Measurements from ENCODE around the gene GDI2.
"Not testable (repeated sequence)": the region's sequence is repeated elsewhere in the genome, so short reads cannot be mapped to it uniquely, and the experiment has no call there.

Gene GDI2

DNA sequence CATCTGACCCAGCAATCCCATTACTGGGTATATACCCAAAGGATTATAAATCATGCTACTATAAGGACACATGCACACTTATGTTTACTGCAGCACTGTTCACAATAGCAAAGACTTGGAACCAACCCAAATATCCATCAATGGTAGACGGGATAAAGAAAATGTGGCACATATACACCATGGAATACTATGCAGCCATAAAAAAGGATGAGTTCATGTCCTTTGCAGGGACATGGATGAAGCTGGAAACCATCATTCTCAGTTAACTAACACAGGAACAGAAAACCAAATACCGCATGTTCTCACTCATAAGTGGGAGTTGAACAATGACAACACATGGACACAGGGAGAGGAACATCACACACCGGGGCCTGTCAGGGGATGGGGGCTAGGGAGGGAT is 35.5 kb downstream of the GDI2 start:
- DNase-seq: not testable (repeated sequence)

GRCh38 chr10:5776881-5777197 is 36.4 kb downstream of the GDI2 start:
- DNase-seq: peak; percentile 63

- DNase-seq: no peak
Observed at GRCh38 chr10:5776136-5776880, 36.9 kb downstream of the GDI2 start.

DNA sequence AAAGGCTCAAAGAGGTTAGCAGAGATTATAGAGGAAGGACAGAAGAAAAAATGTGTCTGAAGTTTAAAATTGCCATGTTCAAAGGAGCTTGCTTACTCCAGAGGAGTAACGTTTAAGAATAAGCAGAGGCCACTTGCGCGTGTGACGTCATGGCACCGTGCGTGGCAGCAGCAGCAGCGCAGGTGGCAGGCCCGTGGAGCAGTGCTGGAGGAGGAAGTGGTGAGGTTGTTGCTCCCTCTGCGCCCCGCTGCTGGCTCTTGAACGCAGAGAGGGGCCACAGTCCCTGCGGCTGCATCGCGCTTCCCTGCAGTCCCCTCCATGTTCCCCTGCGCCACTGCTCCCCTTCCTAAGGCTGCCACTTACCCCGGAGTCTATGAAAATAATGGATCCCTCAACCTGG is 37.5 kb downstream of the GDI2 start:
- peak; percentile 46 for DNase-seq

GRCh38 chr10:5774987-5775620 is 38.1 kb downstream of the GDI2 start:
- DNase-seq: peak; percentile 46

DNA sequence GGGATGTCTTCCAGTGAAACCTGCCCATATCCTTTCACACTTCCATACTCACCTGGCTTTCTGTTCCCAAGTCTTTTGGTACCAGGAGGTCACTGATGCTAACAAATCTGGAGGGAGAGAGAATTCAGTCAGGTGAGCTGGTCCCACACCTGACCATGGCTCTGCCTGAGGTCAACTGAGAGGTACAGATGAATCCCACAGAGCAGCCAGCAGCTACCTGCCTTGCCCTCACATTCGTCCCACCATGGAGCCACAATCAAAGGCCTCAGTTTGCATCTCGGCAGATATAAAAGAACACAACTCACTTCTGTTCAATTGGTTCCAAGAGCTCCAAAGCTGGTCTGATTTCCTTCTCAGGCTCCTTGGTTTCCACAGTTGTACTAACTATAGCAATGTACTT is 47.0 kb downstream of the GDI2 start:
- no peak for DNase-seq

DNA sequence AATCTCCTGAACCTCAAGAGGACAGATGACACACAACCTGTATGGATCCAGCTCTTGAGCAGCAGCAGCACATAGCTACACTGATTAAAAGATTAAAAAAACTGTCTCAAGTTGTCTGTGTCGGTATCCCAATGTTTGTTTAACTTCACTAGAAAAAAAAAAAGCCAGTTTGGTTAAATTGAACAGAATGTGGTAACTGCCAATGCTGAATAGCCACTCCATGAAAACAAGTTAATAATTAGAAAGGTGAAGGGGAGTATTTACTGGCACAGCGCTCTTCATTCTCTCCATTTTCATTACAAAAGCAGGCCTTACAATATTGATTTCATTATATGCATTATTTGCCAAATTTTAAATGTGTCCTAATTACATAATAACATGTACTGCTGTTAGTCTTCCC is 47.6 kb downstream of the GDI2 start:
- no peak for DNase-seq

DNA sequence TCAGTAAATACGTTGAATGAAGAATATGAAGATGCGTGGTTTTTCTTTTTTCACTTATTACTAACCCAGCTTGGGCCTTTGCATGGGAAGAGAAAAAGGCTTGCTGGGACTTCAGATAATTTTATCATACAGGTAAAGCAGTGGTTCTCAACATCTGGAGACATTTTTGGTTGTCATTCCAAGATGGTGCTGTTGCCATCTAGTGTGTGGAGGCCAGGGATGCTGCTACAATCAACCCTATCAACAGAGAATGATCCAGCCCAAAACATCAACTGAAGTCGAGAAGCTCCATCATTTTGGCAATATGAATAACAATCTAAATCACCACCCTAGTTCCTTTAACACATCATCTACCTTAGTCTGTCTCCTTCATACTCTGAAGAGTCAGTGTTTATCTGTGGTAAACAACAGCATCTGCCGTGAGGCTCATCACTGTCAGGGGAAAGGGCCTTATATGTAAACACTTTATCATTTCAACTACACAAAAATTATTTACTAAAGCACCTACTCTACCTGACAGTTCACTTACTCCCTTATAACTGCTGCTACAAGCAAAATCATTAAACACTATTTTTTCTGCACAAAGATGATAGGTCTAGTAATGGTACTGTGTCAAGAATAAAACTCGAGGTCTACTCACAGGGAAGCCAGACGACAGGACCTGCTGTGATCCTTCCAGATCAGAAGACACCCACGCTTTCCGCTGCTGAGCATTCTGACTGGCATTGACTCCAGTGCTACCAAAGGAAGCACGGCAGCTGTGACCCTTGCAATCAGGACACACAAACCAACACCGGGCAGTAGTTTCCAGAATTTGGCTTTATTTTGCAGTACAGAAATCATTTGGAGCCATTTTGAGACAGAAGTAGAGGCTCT is 48.6 kb downstream of the GDI2 start:
- DNase-seq: no peak

DNA sequence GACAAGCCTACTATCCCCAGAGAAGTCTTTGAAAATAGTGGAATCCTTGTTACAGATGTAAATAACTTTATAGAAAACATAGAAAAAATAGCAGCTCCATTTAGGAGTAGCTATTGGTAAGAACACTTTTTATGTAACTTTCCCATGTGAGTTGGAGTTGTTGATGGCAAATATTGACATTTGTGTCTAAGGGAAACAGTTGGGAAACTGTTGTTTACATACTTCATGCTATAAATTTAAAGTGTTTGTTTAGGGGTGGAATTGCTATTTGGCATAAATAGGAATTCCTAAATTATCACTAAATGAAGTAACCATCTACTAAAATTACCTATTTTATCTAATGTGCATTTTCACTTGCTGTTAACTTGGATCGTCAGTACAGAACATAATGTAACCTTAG is 50.7 kb downstream of the GDI2 start:
- DNase-seq: no peak

DNA sequence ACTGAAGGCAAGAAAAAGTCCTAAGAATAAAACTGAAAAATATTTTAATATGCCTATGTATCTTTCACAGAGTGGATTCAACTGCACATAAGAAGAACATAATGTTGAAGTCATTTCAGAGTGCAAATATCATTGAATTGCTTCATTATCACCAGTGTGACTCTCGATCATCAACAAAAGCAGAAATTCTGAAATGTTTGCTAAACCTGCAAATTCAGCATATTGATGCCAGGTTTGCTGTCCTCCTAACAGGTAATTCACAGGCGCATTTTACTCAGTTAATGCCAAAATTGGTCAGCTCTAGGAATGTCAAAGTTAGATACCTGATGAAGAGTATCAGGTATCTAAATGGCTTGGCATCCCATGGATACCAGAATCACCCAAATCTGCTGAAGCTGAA is 52.0 kb downstream of the GDI2 start:
- no peak for DNase-seq

- DNase-seq: no peak
Observed at GRCh38 chr10:5760515-5760914, 52.7 kb downstream of the GDI2 start.

- no peak for DNase-seq
Observed at GRCh38 chr10:5758927-5759326, 54.3 kb downstream of the GDI2 start.

- DNase-seq: no peak
Observed at GRCh38 chr10:5757766-5758517, 55.3 kb downstream of the GDI2 start.

- no peak for DNase-seq
Observed at GRCh38 chr10:5752301-5752871, 60.8 kb downstream of the GDI2 start.

DNA sequence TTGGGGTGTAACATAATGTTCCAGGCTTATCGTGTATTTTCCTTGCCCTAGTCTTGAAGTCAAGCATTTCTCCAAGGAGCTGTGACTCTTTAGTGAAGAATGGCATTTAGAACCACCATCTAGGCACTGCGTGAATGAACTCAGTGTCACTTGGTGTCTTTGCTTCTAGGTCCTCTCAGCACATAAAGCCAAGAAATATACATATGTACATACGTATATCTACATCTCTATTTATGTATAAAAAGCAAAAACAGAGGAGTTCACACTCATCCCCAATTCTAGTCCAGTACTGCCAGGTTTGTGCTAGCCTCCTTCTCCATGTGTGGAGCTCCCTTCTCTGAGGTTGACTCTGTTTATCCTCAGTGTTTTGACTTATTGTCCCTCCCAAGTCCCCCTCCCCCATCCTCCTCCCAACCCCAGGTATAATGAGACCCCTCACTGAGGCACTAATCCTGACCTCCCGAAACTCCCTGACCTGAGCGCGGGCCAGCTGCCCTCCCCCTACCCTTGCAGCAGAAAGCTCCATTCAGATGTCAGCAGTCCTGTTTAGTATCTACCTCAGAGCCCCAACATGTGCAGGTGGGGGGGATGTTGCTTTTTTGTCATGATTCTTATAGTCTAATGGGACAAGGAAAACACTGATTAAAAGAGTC is 61.5 kb downstream of the GDI2 start:
- DNase-seq: no peak

- DNase-seq: no peak
Observed at GRCh38 chr10:5748394-5748803, 64.8 kb downstream of the GDI2 start.

- DNase-seq: no peak
Observed at GRCh38 chr10:5746197-5746596, 67.0 kb downstream of the GDI2 start.

GRCh38 chr10:5744849-5745248 is 68.4 kb downstream of the GDI2 start:
- DNase-seq: no peak

DNA sequence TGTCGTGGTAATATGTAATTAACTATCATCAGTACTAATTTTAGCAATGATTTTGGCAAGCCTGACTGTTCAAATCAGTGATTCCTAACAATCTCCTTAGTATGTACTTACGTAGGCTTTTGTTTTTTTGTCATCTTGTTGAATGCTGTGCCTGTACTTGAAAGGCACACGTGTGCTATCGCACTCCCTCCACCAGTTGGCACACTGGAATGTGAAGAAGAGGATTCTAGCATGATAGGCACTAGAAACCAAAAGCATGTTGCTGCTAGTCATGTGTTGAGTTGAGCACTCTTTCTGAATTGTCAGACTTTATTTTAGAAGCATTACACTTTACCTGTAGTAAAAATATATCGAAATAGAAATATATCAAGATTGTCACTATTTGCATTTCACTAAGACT is 69.5 kb downstream of the GDI2 start:
- DNase-seq: no peak

GRCh38 chr10:5742116-5742515 is 71.1 kb downstream of the GDI2 start:
- DNase-seq: no peak

- no peak for DNase-seq
Observed at GRCh38 chr10:5741276-5741675, 72.0 kb downstream of the GDI2 start.

DNA sequence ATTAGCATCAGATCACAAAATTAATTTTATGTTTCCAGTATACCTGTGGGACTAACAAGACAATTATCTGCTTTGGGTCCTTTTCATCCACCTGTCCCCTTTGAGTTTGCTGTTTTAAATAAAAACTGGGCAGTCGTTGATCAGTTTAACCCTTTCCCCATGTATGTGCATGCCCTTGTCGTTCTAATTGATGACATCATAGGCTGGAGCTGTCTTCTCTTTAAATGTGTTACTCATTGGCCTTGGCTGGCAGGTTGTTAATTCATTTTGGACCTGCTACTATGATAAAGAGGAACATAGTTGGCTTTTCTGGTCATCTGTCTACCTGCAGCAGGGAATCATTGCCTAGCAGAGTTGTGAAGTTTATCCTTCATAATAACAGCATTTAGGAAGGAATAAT is 74.8 kb downstream of the GDI2 start:
- no peak for DNase-seq
